Measurements from ENCODE around the gene GGA1.

GGA1 gene

DNA sequence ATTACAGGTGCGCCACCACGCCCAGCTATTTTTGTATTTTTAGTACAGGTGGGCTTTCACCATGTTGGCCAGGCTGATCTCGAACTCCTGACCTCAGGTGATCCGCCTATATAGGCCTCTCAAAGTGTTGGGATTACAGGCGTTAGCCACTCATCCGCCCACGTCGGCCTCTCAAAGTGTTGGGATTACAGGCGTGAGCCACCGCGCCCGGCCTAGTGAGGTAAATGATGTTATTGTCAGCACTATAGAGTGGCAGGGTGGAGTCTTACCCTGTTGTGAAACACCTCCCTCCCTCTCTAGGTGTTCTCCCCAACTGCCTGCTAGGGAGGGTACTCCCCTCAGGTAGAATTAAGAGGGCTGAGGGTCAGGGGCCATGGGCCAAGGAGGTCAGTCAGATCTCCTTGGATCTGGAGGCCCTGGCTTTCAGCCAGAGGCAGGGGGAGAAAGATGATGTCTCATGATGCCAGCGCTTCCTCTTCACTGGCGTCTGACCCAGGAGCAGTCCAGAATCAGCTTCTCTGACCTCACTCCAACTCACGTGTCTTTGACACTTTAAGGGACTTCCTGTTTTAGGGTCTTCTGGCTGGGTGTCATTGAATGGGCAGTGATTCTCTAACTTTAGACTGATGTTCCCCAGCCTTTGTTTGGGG, 2.0 kb downstream of the GGA1 start:
- H3K79me2 ChIP-seq (ENCODE audit: low read length): peaks cover 36% of the 10 kb centered on the region
- peak overlapping the region; percentile 80 for H3K4me3 ChIP-seq (ENCODE audit: low read length)
- H3K9me3 ChIP-seq (ENCODE audit: insufficient read depth, low read length): no peaks in the 10 kb centered on the region
- no peak for TF ChIP-seq EZH2phosphoT487 (IDR thresholded peaks at IDR 0.05; ENCODE audit: low read depth)
- TF ChIP-seq, protein P1, sequence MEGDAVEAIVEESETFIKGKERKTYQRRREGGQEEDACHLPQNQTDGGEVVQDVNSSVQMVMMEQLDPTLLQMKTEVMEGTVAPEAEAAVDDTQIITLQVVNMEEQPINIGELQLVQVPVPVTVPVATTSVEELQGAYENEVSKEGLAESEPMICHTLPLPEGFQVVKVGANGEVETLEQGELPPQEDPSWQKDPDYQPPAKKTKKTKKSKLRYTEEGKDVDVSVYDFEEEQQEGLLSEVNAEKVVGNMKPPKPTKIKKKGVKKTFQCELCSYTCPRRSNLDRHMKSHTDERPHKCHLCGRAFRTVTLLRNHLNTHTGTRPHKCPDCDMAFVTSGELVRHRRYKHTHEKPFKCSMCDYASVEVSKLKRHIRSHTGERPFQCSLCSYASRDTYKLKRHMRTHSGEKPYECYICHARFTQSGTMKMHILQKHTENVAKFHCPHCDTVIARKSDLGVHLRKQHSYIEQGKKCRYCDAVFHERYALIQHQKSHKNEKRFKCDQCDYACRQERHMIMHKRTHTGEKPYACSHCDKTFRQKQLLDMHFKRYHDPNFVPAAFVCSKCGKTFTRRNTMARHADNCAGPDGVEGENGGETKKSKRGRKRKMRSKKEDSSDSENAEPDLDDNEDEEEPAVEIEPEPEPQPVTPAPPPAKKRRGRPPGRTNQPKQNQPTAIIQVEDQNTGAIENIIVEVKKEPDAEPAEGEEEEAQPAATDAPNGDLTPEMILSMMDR (IDR thresholded peaks at IDR 0.05; ENCODE audit: low read depth, low read length): no peak
- H3K27me3 ChIP-seq (ENCODE audit: low read depth, low read length): peaks cover 4% of the 10 kb centered on the region
- H3K4me2 ChIP-seq (ENCODE audit: low read length): peak overlapping the region; percentile 93
- no peak overlapping the region for H2AFZ ChIP-seq (ENCODE audit: low read depth, low read length)
- no peaks in the 10 kb centered on the region for H4K20me1 ChIP-seq (ENCODE audit: insufficient read depth, low read length)
- H3K36me3 ChIP-seq (replicated peaks; ENCODE audit: low read depth, low read length): peaks cover 18% of the 10 kb centered on the region
- peak overlapping the region; percentile 89; the same call in 1 of the 2 replicates for H3K27ac ChIP-seq (ENCODE audit: low read length)
- peaks cover 13% of the 10 kb centered on the region for H3K4me1 ChIP-seq (ENCODE audit: low read length)
- peak overlapping the region; percentile 87 for H3K9ac ChIP-seq (ENCODE audit: low read length)

DNA sequence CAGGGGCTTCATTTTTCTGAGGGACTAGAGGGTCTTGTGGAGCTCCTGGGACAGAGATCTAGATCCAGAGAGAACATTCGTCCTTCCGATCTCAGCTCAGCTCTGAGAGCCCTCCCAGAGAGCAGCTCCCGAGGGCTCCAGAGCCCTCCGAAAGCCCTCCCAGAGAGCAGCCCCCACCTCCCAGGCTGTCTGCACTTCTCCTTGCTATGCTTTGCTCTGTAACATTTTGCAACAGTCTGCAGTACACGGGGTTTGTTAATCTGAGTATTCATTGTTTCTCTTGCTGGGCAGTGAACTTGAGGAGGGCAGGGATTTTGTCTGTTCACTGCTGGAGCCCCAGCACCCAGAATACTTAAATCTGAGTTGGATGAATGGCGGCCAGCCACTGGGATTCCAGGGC, 2.6 kb downstream of the GGA1 start:
- Histone ChIP-seq H3K27me3 (ENCODE audit: low read depth, low read length) (no peaks in the 10 kb centered on the region), H2AFZ (ENCODE audit: low read depth, low read length) (no peak overlapping the region), H4K20me1 (ENCODE audit: insufficient read depth, low read length) (no peaks in the 10 kb centered on the region), H3K36me3 (replicated peaks; ENCODE audit: low read depth, low read length) (peaks cover 20% of the 10 kb centered on the region), H3K4me3 (ENCODE audit: low read length) (no peak overlapping the region), H3K27ac (ENCODE audit: low read length) (no peak overlapping the region), H3K4me2 (ENCODE audit: low read length) (no peak overlapping the region), H3K9me3 (ENCODE audit: insufficient read depth, low read length) (no peaks in the 10 kb centered on the region), H3K4me1 (ENCODE audit: low read length) (peaks cover 13% of the 10 kb centered on the region), H3K9ac (ENCODE audit: low read length) (no peak overlapping the region), H3K79me2 (ENCODE audit: low read length) (peaks cover 36% of the 10 kb centered on the region)
- TF ChIP-seq, protein P1 (IDR thresholded peaks at IDR 0.05; ENCODE audit: low read depth, low read length): no peak
- TF ChIP-seq EZH2phosphoT487 (IDR thresholded peaks at IDR 0.05; ENCODE audit: low read depth): no peak

DNA sequence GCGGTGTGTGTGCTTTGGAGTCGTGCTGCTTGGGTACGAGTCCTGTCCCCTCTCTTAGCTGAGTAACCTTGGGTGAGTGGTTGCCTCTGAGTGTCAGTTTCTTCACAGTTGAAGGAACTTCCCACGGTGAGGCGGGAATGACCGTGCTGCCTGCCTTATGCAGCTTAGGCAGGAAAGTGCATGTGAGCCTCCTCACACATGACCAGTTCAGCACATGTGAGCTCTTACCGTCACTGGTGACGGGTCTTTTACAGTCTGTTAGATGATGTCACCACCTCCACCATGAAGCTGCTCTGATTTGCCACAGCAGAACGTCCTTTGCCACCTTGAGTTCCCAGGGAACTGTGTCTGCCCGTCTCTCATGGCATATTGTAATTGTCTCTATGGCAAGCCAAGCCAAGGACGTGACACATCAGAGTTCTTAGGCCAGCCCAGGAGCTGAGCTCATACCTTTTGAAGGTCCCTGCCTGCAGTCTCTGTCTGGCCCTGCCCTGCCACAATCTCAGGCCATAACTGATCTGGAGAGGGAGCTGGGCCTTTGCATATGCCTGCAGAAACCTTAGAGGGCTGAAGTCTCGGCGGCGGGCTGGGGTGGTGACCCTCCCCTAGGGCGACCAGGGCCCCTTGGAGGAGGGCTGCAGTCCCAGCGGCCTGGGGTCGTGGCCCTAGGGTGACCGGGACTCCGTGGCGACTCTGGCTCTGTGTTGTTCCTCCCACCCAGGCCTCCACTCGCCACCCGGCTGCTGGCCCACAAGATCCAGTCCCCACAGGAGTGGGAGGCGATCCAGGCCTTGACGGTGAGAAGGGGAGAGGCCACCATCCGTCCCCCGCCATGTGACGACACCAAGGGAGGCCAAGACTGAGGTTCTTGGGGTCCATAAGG, 7.8 kb downstream of the GGA1 start:
- Histone ChIP-seq H3K36me3 (replicated peaks; ENCODE audit: low read depth, low read length) (peaks cover 44% of the 10 kb centered on the region), H3K9ac (ENCODE audit: low read length) (no peak overlapping the region), H3K9me3 (ENCODE audit: insufficient read depth, low read length) (no peaks in the 10 kb centered on the region), H3K4me3 (ENCODE audit: low read length) (no peak overlapping the region), H3K4me1 (ENCODE audit: low read length) (peaks cover 16% of the 10 kb centered on the region), H3K27me3 (ENCODE audit: low read depth, low read length) (no peaks in the 10 kb centered on the region), H3K4me2 (ENCODE audit: low read length) (no peak overlapping the region), H2AFZ (ENCODE audit: low read depth, low read length) (no peak overlapping the region), H3K27ac (ENCODE audit: low read length) (no peak overlapping the region), H3K79me2 (ENCODE audit: low read length) (peaks cover 9% of the 10 kb centered on the region), H4K20me1 (ENCODE audit: insufficient read depth, low read length) (no peaks in the 10 kb centered on the region)
- no peak for TF ChIP-seq EZH2phosphoT487 (IDR thresholded peaks at IDR 0.05; ENCODE audit: low read depth)
- TF ChIP-seq, protein P1 (IDR thresholded peaks at IDR 0.05; ENCODE audit: low read depth, low read length): no peak

DNA sequence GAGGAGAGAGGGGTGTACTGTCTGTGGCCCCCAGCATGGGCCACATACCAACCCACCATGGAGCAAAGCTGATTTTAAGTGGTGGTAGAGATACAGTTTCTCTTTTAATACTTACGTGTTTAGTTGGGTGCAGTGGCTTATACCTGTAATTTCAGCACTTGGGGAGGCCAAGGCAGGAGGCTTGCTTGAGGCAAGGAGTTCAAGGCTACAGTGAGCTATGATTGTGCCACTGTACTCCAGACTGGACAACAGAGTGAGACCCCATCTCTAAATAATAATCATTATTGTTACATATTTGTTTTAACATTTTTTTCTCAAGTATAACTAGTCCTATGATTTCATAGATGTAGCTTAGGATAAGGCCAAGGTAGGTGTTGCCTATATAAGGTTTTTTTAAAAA, 8.8 kb downstream of the GGA1 start:
- H3K27me3 ChIP-seq (ENCODE audit: low read depth, low read length): no peaks in the 10 kb centered on the region
- no peak overlapping the region for H3K4me2 ChIP-seq (ENCODE audit: low read length)
- peaks cover 16% of the 10 kb centered on the region for H3K4me1 ChIP-seq (ENCODE audit: low read length)
- peaks cover 5% of the 10 kb centered on the region; the same call in 1 of the 2 replicates for H3K79me2 ChIP-seq (ENCODE audit: low read length)
- no peak overlapping the region for H3K4me3 ChIP-seq (ENCODE audit: low read length)
- no peak overlapping the region for H2AFZ ChIP-seq (ENCODE audit: low read depth, low read length)
- no peaks in the 10 kb centered on the region for H3K9me3 ChIP-seq (ENCODE audit: insufficient read depth, low read length)
- no peaks in the 10 kb centered on the region for H4K20me1 ChIP-seq (ENCODE audit: insufficient read depth, low read length)
- peaks cover 41% of the 10 kb centered on the region for H3K36me3 ChIP-seq (replicated peaks; ENCODE audit: low read depth, low read length)
- H3K9ac ChIP-seq (ENCODE audit: low read length): no peak overlapping the region
- TF ChIP-seq, protein P1 (IDR thresholded peaks at IDR 0.05; ENCODE audit: low read depth, low read length): no peak
- no peak for TF ChIP-seq EZH2phosphoT487 (IDR thresholded peaks at IDR 0.05; ENCODE audit: low read depth)
- no peak overlapping the region for H3K27ac ChIP-seq (ENCODE audit: low read length)
